ENCODE data around the gene ZSCAN32.

Gene ZSCAN32

GRCh38 chr16:3439637-3440036 lies 38.8 kb upstream of the ZSCAN32 start:
- no peak overlapping the region for H3K4me3 ChIP-seq (ENCODE audit: low read depth in 1 of 2, low read length in 2 of 2)
- peaks cover 35% of the 10 kb centered on the region for H3K79me2 ChIP-seq (ENCODE audit: insufficient read depth, low read length)
- peaks cover 2% of the 10 kb centered on the region for H3K9me3 ChIP-seq (ENCODE audit: insufficient read depth, low read length, severe bottlenecking)
- H3K4me1 ChIP-seq (ENCODE audit: insufficient read depth, low read length), result peaks cover 14% of the 10 kb centered on the region
- no peak for ATAC-seq (ENCODE audit: insufficient read depth, low read depth)
- no peak for TF ChIP-seq CTCF (IDR thresholded peaks at IDR 0.05; ENCODE audit: borderline replicate concordance, extremely low read depth, low read length, poor library complexity, severe bottlenecking)
- no peak for TF ChIP-seq EZH2 (IDR thresholded peaks at IDR 0.05; ENCODE audit: borderline replicate concordance, low read depth, low read length, severe bottlenecking)
- H3K27me3 ChIP-seq (ENCODE audit: insufficient read depth, low read length, poor library complexity), result no peaks in the 10 kb centered on the region
- peaks cover 23% of the 10 kb centered on the region for H3K36me3 ChIP-seq (ENCODE audit: insufficient read depth, low read length)
- no peak overlapping the region for H3K9ac ChIP-seq (ENCODE audit: low read depth, low read length)
- no peaks in the 10 kb centered on the region for H4K20me1 ChIP-seq (ENCODE audit: insufficient read depth, low read length)
- H3K27ac ChIP-seq (ENCODE audit: low read length), result no peak overlapping the region
- H2AFZ ChIP-seq (ENCODE audit: low read depth, low read length), result no peak overlapping the region
- DNase-seq, result no peak
- H3K4me2 ChIP-seq (ENCODE audit: insufficient read depth, low read length), result no peak overlapping the region

- H3K36me3 ChIP-seq (ENCODE audit: insufficient read depth, low read length), result peaks cover 14% of the 10 kb centered on the region; the same call in 1 of the 2 replicates
- no peak overlapping the region for H3K9ac ChIP-seq (ENCODE audit: low read depth, low read length)
- no peak overlapping the region for H3K27ac ChIP-seq (ENCODE audit: low read length)
- no peak for ATAC-seq (ENCODE audit: insufficient read depth, low read depth)
- H3K4me1 ChIP-seq (ENCODE audit: insufficient read depth, low read length), result no peaks in the 10 kb centered on the region
- no peak overlapping the region for H2AFZ ChIP-seq (ENCODE audit: low read depth, low read length)
- H3K4me3 ChIP-seq (ENCODE audit: low read depth in 1 of 2, low read length in 2 of 2), result no peak overlapping the region
- H4K20me1 ChIP-seq (ENCODE audit: insufficient read depth, low read length), result no peaks in the 10 kb centered on the region
- TF ChIP-seq CTCF (IDR thresholded peaks at IDR 0.05; ENCODE audit: borderline replicate concordance, extremely low read depth, low read length, poor library complexity, severe bottlenecking), result no peak
- TF ChIP-seq EZH2 (IDR thresholded peaks at IDR 0.05; ENCODE audit: borderline replicate concordance, low read depth, low read length, severe bottlenecking), result no peak
- H3K27me3 ChIP-seq (ENCODE audit: insufficient read depth, low read length, poor library complexity), result no peaks in the 10 kb centered on the region
- DNase-seq, result no peak
- H3K4me2 ChIP-seq (ENCODE audit: insufficient read depth, low read length), result no peak overlapping the region
- peaks cover 6% of the 10 kb centered on the region; the same call in 1 of the 2 replicates for H3K79me2 ChIP-seq (ENCODE audit: insufficient read depth, low read length)
- no peaks in the 10 kb centered on the region for H3K9me3 ChIP-seq (ENCODE audit: insufficient read depth, low read length, severe bottlenecking)
Observed at GRCh38 chr16:3434373-3434772, 33.6 kb upstream of the ZSCAN32 start.

GRCh38 chr16:3431779-3432219 lies 31.0 kb upstream of the ZSCAN32 start:
- no peak for DNase-seq
- Histone ChIP-seq H3K27me3 (ENCODE audit: insufficient read depth, low read length, poor library complexity) (no peaks in the 10 kb centered on the region), H3K27ac (ENCODE audit: low read length) (no peak overlapping the region), H3K36me3 (ENCODE audit: insufficient read depth, low read length) (peaks cover 11% of the 10 kb centered on the region; the same call in 1 of the 2 replicates), H3K9me3 (ENCODE audit: insufficient read depth, low read length, severe bottlenecking) (no peaks in the 10 kb centered on the region), H3K4me3 (ENCODE audit: low read depth in 1 of 2, low read length in 2 of 2) (no peak overlapping the region), H2AFZ (ENCODE audit: low read depth, low read length) (no peak overlapping the region), H3K4me2 (ENCODE audit: insufficient read depth, low read length) (no peak overlapping the region), H3K4me1 (ENCODE audit: insufficient read depth, low read length) (no peaks in the 10 kb centered on the region), H3K9ac (ENCODE audit: low read depth, low read length) (no peak overlapping the region), H3K79me2 (ENCODE audit: insufficient read depth, low read length) (no peaks in the 10 kb centered on the region), H4K20me1 (ENCODE audit: insufficient read depth, low read length) (no peaks in the 10 kb centered on the region)
- ATAC-seq (ENCODE audit: insufficient read depth, low read depth), result no peak
- TF ChIP-seq EZH2 (IDR thresholded peaks at IDR 0.05; ENCODE audit: borderline replicate concordance, low read depth, low read length, severe bottlenecking), result no peak
- no peak for TF ChIP-seq CTCF (IDR thresholded peaks at IDR 0.05; ENCODE audit: borderline replicate concordance, extremely low read depth, low read length, poor library complexity, severe bottlenecking)
